ENCODE results near the gene ERAP2. TPM values are rescaled to one million over a fixed set of nuclear protein-coding genes. Genes with fewer than 3 reads are reported as not detected.

Gene ERAP2
- polyA plus RNA-seq, 1 donor from 2014 or later: not detected

- no peak for TF ChIP-seq EP300 (conservative IDR thresholded peaks at IDR 0.05; ENCODE audit: poor library complexity, severe bottlenecking)
- no peak for TF ChIP-seq CTCF (IDR thresholded peaks at IDR 0.05; ENCODE audit: poor library complexity, severe bottlenecking)
- no peak for TF ChIP-seq SMC3 (conservative IDR thresholded peaks at IDR 0.05; ENCODE audit: poor library complexity)
- no peak for TF ChIP-seq MXI1 (conservative IDR thresholded peaks at IDR 0.05; ENCODE audit: poor library complexity, severe bottlenecking)
- TF ChIP-seq EZH2 (IDR thresholded peaks at IDR 0.05; ENCODE audit: borderline replicate concordance, insufficient read depth, low read length, poor library complexity, severe bottlenecking): no peak
- no peak for TF ChIP-seq TAF1 (IDR thresholded peaks at IDR 0.05; ENCODE audit: low read depth)
- no peak for TF ChIP-seq RAD21 (conservative IDR thresholded peaks at IDR 0.05)
- no peak for TF ChIP-seq POLR2AphosphoS5 (IDR thresholded peaks at IDR 0.05)
- TF ChIP-seq REST (IDR thresholded peaks at IDR 0.05; ENCODE audit: borderline replicate concordance): no peak
- Histone ChIP-seq H3K9me3 (ENCODE audit: low read length) (no peaks in the 10 kb centered on the region), H3K79me2 (replicated peaks; ENCODE audit: insufficient read depth, low read length) (no peaks in the 10 kb centered on the region), H3K9me2 (ENCODE audit: insufficient read depth, low read length) (no peaks in the 10 kb centered on the region), H3K9ac (ENCODE audit: low read length) (no peak overlapping the region), H3K4me3 (ENCODE audit: low read length) (no peak overlapping the region), H3K27ac (ENCODE audit: low read length) (no peak overlapping the region), H2AFZ (ENCODE audit: low read depth, low read length) (no peak overlapping the region), H3F3A (ENCODE audit: insufficient read depth, low read length, poor library complexity, severe bottlenecking) (no peaks in the 10 kb centered on the region), H4K20me1 (ENCODE audit: insufficient read depth) (no peaks in the 10 kb centered on the region), H3K36me3 (ENCODE audit: insufficient read depth, low read length) (no peaks in the 10 kb centered on the region), H3K4me2 (ENCODE audit: low read length) (no peak overlapping the region), H3K27me3 (ENCODE audit: insufficient read depth, low read depth, low read length) (no peaks in the 10 kb centered on the region)
Observed at GRCh38 chr5:96863949-96864584, 12.2 kb upstream of the ERAP2 start.

GRCh38 chr5:96864922-96865530, 11.3 kb upstream of the ERAP2 start:
- Histone ChIP-seq H4K20me1 (ENCODE audit: insufficient read depth) (no peaks in the 10 kb centered on the region), H3K9me2 (ENCODE audit: insufficient read depth, low read length) (no peaks in the 10 kb centered on the region), H2AFZ (ENCODE audit: low read depth, low read length) (no peak overlapping the region), H3K27ac (ENCODE audit: low read length) (no peak overlapping the region), H3F3A (ENCODE audit: insufficient read depth, low read length, poor library complexity, severe bottlenecking) (no peaks in the 10 kb centered on the region), H3K9ac (ENCODE audit: low read length) (no peak overlapping the region), H3K36me3 (ENCODE audit: insufficient read depth, low read length) (no peaks in the 10 kb centered on the region), H3K4me3 (ENCODE audit: low read length) (no peak overlapping the region), H3K4me2 (ENCODE audit: low read length) (no peak overlapping the region), H3K27me3 (ENCODE audit: insufficient read depth, low read depth, low read length) (no peaks in the 10 kb centered on the region), H3K79me2 (replicated peaks; ENCODE audit: insufficient read depth, low read length) (no peaks in the 10 kb centered on the region), H3K9me3 (ENCODE audit: low read length) (no peaks in the 10 kb centered on the region)
- no peak for TF ChIP-seq EP300 (conservative IDR thresholded peaks at IDR 0.05; ENCODE audit: poor library complexity, severe bottlenecking)
- TF ChIP-seq SMC3 (conservative IDR thresholded peaks at IDR 0.05; ENCODE audit: poor library complexity): no peak
- TF ChIP-seq POLR2AphosphoS5 (IDR thresholded peaks at IDR 0.05): no peak
- no peak for TF ChIP-seq EZH2 (IDR thresholded peaks at IDR 0.05; ENCODE audit: borderline replicate concordance, insufficient read depth, low read length, poor library complexity, severe bottlenecking)
- TF ChIP-seq RAD21 (conservative IDR thresholded peaks at IDR 0.05): no peak
- TF ChIP-seq MXI1 (conservative IDR thresholded peaks at IDR 0.05; ENCODE audit: poor library complexity, severe bottlenecking): no peak
- no peak for TF ChIP-seq REST (IDR thresholded peaks at IDR 0.05; ENCODE audit: borderline replicate concordance)
- no peak for TF ChIP-seq TAF1 (IDR thresholded peaks at IDR 0.05; ENCODE audit: low read depth)
- TF ChIP-seq CTCF (IDR thresholded peaks at IDR 0.05; ENCODE audit: poor library complexity, severe bottlenecking): no peak
